ENCODE data around the gene RIPOR1. TPM values are rescaled to one million over a fixed set of nuclear protein-coding genes. Genes with fewer than 3 reads are reported as not detected.
"Not testable (repeated sequence)": the region's sequence is repeated elsewhere in the genome, so short reads cannot be mapped to it uniquely, and the experiment has no call there.

The RIPOR1 gene
- total RNA-seq, 1 experiment from 2014 or later, result 9.0 TPM

DNA sequence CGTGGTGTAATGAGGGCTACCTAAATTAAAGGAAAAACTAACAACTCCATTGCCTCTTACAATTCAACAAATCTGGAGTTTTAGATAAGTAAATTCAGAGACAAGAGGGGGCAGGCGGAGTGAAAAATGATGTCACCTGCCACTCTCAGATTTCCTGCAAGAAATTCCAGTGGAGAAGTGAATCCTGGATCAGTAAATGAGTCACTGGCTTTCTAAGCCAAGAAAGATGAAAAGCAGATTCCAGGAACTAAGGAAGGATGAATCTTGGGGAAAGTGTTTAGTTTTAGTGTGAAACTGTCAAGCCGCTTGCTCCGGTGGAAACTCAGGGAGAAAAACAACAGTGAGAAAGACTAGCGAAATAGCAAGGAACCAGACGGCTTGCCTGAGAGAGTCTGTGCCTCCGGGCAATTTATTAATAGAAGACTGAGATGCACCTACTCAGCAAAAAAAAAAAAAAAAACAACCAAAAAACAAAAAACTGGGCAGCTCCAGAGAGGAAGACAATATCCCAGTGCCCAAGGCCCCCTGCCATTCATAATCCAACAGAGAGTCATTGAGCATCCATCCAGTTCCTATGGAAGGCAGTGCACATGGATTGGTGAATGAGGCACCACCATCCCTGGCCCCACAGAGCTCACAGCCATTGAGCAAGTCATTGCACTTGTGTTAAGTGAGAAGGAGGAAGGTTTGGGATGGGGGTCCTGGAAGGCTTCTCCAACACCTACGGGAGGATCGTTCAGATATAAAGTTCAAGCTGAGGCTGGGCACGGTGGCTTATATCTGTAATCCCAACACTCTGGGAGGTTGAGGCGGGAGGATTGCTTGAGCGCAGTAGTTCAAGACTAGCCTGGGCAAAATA, 12.1 kb upstream of the RIPOR1 start:
- DNase-seq (ENCODE audit: low read depth), result peak; percentile 61

DNA sequence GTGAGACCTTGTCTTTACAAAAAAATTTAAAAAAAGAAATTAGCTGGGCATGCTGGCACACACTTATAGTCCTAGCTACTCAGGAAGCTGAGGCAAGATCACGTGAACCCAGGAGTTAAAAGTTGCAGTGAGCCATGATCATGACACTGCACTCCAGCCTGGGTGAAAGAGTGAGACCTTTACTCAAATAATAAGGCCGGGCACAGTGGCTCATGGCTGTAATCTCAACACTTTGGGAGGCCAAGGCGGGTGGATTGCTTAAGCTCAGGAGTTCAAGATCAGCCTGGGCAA, 11.5 kb upstream of the RIPOR1 start:
- no peak for DNase-seq (ENCODE audit: low read depth)

DNA sequence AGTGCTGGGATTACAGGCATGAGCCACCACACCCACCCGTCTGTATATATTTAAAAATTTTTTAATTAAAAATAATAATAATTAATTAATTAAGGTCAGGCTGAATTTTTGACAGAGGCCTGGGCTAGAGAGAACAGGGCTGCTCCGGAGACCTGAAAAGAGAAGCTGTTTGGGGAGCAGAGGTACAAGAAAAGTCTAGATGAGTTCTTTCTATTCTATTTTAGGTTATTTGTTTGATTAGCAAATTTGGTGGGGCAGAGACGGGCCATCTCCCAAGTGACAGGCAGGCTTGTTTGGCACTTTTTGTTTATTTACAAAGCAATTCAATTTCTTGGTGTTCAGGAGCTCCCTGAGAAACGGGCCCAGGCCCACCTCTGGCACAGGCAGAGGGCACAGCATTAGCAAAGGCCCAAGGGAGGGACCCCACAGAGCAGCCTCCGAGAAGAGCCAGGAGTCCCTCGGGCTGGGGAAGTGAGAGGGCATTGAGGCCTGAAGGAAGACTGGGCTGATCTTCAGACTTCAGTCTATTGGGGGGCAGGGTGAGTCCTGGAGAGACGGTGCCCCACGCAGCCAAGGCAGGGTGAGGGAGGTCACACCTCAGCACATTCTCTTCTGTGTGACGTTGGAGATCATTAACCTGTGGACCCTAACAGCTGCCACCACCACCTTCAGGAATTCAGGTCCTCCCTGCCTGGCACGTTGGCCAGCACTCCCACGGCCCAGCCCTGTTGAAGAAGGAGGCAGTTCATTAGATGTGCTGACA, 10.8 kb upstream of the RIPOR1 start:
- DNase-seq (ENCODE audit: low read depth), result no peak

DNA sequence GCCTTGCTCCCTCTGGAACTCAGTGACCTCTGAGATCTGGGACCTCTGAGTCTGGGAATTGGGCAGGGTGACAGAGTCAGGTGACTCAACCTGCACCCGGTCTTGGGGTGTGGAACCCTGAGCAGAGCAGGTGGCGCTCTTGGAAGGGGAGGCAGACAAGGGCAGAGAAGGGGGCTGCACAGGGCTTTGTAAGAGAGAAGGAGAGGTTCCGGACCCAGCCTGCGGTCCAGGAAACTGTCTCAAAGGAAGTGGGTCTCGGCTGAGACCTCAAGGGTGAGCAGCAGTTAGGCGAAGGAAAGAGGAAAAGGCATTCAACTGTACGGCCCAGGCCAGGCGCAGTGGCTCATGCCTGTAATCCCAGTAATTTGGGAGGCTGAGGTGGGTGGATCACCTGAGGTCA, 10.0 kb upstream of the RIPOR1 start:
- DNase-seq (ENCODE audit: low read depth), result no peak

DNA sequence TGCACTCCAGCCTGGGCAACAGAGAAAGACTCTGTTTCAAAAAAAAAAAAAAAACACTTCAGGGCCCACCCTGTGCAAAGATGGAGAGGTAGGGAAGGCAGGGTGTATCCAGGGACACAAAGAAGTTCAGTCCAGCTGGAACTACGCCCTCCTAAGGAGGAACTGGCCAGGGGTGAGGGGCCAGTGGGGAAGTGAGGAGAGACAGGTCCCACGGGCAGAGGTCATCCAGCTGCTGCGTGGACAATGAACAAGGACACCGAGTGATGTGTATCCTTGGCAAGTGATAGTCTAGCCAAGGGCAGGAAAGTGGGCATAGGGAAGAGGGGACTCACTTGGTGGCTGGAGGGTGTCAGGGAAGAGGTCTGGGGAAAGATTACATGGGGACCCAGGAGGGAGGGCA, 9.4 kb upstream of the RIPOR1 start:
- no peak for DNase-seq (ENCODE audit: low read depth)

DNA sequence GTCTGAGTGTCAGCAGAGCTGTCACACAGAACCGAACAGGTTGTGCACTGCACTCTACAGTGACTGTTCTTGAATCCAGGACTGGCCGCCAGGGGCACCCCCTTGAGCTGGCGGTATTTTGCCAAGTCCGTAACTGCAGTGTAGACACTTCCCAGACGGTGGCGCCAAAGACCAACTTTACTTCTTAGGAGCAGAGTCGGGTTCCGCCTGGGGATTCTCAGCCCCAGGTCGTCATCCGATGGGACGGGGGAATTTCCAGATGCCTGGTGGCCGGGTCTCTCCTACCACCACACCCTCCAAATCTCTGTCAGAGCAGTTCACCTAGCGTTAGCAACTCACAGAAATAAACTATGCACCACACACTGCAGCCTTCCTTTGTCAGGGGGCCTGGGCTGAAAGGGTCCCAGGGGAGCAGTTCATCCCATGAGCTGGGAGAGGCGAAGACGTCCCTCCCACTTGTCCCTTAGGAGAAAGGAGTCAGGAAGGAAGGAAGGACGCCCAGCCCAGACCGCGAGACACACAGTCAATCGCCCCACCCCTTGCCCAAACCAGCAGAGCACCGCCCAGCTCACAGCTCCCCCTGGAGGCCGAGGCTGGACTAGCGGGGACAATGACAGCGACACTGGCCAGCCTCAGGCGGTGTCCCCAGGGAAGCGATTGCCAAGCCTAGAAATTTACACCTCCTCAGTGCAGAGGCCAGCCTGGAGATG, 7.4 kb upstream of the RIPOR1 start:
- DNase-seq (ENCODE audit: low read depth), result peak; percentile 92

DNA sequence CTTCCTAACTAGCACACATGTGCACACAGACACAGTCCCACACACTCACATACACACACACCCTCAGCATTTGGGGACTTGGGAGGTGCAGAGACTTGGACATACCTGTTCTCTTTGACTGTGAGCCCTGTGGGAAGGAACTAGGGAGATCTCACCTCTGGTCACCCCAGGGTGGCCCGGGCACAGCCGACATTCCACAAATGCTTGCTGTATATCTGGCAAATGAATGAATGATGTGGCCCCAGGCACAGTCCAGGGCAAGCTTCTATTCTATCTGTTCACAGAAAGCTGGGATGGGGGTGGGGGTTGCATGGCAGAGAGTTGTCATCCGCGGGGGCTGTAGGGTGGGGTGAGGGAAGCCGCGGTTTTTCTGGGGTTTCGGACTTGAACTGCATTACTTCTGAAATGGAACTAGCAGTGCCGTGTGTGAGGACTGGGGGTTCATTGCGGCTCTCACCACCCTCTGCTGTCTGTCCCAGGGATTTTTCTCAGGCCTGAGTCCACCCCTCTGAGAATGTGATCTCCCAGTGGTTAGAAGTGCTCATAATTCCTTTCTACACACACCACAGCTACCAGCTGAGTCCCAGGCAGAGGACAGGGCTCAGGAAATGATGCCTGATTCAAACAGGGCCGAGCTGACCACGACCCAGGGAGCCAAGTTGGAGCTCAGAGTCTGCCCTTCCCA, 3.3 kb upstream of the RIPOR1 start:
- DNase-seq (ENCODE audit: low read depth), result peak; percentile 44

DNA sequence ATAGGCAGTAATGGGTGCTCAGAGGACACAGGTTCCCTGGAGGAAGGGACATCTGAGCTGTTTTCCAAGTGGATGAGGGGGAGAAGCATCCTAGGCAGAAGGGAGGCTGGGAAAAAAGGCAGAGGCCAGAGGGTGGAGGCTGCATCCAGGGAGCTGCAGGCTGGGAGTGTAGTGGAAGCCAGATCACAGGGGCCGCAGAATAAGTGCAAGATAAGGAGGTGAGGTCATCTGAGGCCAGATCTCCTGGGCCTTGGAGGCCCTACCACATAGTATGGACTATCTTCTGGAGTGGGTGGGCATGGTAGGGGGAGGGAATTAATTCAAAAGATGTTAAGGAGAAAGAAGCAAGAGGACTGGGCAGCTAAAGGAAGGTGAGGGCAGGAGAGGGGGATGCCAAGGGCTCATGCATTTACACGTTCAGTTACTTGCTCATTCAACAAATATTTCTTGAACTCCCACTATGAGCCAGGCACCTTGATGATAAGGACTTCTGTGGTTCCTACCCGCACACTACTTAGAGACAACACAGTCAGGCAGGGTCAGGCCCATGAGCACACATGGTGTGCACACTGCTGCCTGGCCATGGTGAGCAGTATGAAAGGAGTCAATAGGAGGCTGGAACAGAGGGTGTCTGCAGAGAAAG, 2.4 kb upstream of the RIPOR1 start:
- no peak for DNase-seq (ENCODE audit: low read depth)

DNA sequence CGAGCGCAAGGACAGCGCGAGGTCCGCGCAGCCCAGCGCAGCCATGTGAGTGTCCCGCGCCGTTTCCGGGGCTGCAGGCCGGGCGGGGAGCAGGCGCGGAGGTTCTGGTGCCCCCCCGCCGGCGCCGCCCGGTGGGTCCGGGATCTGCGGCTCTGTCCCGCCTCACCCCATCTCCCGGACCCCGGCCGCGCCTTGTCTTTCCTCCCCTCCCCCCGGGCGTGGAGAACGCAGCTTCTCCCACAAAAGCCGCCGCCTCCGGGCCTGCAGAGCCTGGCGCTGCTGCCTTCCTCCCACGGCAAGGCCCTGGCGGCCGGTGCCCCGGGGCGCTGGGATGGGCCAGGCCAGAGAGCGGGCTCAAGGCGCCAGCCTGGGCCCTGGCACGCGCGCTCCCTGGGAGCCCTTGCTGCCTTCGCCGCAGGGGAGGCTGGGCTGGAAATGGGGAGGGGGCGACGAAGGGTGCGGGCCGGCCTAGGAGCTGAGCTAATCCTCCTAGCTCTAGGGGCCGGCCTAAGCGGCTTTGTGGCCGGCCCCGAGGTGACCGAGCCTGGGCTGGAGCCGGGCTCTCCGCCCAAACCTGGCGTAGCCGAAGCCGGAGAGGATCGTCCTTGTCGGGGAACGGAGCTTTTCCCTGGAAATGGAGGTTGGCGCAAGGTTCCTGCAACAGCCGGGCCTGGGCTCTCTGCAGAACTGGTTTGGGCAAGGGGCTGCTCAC, 397 bp downstream of the RIPOR1 start:
- DNase-seq (ENCODE audit: low read depth), result peak; percentile 63

DNA sequence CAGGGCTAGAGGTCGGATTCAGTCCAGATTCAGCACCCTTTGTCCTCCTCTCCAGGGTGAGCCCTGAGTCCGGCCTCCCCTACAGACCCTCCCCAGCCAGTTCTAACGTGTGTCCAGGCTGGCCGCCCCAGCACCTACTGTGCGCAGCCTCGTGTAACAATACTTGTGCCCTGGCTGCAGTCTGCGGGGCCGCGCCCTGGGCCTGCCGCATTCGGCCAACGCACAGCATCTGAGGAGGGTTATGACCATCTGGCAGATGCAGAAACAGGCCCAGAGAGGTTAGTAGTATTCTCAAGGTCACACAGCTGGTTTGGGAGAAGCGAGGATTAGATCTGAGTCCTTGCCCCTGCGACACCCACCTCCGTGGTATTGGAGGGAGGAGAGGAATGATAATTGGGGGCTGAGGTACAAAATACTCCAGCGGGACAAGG, 968 bp downstream of the RIPOR1 start:
- no peak for DNase-seq (ENCODE audit: low read depth)

DNA sequence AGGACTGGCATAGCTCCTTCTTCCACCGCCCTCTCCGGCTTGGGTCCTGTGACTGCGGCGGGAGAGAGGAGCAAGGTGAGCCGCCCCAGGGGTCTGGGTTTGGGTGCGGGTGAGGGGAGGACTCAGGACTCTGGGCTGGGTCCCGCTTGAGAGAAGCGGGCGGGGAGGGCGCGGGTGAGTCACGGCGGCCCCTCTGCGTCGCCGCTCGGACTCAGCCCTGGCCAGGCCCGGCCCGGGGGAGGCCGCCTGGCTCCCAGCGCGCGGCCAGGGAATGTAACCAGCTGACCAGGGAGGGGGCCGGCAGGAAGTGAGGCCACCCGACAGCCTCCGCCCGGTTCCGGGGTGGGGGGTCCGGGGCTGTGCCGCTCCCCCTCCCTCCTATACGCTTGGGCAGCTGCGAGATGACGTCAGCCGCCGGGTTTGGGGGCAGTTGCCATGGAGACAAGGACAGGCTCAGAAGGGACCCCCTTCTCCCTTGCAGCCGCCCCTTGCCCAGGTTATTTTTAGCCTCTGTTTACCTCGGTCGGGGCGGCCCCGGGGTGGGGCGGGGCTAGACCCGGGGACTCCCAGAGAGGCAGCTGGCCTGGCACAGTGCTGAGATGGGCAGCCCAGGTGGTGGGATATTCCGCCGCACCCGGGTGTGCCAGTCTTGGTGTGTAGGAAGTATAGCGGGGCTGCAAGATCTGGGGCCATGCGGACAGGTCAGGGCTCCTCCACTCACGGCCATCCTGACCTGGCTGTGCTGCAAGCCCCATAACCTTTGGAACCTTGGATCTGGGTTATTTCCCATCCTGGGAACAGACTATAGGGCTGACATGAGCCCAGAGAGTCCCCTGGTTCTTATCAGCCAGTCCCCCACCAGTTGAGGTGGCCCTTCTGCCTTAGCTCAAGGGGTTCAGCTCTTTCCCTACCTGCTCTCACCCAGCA, 1.6 kb downstream of the RIPOR1 start:
- peak; percentile 79 for DNase-seq (ENCODE audit: low read depth)

DNA sequence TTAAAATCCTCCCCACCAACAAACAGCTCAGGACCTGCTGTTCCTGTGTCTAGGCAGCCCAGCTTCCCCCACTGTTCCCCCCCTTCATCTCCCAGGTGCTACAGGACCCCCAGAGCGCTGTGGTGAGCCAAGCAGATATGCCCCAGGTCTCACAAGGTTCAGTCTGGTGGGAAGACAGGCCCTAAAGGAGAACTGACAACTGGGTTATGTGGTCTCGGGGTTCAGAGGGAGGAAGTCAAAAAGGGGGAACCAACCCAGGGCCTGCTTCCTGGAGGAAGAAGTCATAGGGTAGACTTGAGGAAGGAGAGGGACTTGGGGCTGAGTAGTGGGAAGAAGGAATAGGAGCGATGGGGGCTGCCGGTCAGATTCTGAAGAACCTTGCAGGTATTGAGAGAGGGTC, 2.6 kb downstream of the RIPOR1 start:
- no peak for DNase-seq (ENCODE audit: low read depth)

DNA sequence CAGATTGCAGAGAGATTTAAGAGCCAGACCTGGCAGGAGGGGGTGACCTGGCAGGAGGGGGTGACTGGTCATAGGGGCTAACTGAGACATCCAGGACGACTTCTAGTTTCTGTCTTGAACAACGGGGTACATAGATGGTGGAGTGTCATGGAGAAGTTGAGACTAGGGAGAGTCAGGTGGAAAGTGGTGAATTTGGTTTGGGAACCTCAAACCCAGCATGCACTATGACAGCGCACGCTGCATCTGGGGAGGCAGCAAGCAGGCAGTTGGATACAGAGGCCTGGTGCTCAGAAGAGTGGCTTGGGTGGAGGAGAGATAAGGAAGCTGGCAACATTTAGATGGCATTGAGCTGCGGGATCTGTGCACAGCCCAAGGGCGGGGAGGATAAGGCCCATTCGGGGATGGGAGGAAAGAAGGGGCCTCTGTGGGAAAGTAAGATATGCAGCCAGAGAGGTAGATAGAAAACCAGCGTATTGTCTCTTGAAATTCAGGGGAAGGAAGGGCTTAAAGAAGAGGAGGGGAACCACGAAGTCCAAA, 4.5 kb downstream of the RIPOR1 start:
- no peak for DNase-seq (ENCODE audit: low read depth)

DNA sequence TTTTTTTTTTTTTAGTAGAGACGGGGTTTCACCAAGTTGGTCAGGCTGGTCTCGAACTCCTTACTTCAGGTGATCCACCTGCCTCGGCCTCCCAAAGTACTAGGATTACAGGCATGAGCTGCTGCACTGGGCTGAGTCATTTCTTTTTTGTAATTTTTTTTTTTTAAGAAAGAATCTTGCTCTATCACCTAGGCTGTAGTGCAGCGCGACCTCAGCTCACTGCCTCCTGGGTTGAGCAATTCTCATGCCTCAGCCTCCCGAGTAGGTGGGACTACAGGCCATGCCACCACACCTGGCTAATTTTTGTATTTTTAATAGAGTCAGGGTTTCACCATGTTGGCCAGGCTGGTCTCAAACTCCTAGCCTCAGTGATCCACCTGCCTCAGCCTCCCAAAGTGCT, 5.4 kb downstream of the RIPOR1 start:
- DNase-seq (ENCODE audit: low read depth), result not testable (repeated sequence)

DNA sequence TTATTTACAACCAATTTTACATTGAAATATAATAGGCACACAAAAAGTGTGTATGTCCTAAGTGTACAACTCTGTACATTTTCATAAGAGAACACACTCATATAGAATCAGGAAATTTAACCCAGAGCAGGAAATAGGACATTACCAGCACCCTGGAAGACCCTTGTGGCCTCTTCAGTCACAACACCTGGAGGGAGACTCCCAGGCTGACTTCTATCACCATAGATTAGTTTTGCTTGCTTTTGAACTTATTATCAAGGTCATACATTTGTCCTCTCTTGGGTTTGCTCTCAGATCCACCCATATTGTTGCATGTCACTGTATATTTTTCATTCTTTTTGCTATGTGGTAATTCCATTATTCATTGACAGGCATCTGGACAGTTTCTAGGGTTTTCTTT, 5.8 kb downstream of the RIPOR1 start:
- no peak for DNase-seq (ENCODE audit: low read depth)

DNA sequence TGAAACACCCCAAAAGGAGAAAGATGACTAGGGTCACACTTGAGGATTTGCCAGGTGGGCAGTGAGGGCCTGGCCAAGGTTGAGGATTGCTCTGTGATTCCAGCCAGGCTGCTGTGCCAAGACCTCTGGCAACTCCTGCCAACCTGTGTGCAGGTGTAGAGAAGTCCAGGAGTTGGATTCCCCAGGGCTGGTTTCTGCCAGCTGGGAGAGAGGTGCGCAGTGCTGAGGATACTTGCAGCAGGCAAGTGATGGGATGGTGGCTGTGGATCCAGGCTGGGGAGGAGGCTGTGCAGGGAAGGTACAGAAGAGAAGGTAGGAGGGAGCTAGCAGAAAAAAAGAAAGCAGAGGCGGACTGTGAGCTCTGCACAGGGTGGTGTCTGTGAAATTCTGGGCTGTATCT, 6.6 kb downstream of the RIPOR1 start:
- no peak for DNase-seq (ENCODE audit: low read depth)

DNA sequence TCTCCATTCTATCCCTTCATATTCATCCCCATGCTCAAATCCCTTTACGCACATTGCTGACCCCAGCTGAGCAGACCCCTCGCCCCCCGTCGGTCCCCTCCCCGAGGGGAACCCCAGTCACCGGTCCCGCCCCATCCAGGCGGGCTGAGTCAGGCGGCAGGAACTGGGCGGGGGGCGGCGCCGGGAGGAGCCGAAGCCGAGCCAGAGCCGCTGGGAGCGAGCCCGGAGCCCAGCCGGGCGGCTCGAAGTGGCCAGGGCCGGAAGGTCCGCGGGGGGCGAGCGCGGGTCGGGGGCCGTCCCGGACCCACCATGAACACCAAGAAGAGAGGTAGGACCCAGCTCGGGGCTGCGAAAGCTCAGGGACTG, 8.6 kb downstream of the RIPOR1 start:
- no peak for DNase-seq (ENCODE audit: low read depth)

DNA sequence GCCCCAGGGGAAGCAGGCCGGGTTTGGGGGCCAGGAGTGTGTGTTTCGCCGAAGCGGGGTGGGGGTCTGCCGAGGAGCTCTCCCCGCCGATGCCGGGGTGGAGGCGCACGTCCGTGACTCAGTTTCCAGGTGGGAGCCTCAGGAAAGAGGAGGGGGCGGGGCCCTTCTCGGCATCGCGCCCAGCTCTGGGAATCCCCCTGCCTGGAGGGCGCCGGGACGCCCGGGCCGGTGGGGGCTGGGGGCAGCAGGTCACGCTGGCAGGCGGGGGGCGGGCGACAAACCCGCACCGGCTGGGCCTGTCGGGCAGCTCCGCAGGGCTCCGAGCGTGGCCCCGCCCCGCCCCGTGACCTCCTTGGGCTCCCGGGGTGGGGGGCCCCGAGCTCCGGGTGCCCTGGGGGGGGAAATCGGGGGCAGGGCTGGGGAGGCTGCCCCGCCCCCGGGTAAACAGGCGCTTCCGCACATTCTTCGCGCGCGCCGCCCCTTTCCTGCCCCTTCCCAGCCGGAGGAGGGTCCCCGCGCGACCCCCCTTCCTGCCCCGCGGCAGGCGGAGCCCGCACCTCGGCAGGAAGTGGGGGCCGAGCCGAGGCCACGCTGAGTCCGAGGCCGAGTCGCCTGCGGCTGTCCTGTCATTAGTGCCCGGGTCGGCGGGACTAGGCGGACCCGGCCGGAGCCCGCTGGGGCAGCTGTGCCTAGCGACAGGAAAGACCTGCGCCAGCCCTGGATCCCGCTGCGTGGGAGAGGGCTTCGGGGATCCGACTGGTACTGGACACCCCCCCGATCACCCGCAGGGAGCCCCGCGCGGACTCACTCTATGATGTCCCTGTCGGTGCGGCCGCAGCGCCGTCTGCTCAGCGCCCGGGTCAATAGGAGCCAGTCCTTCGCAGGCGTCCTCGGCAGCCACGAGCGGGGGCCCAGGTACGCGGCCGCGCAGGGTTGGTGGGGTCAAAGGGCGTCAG, 9.3 kb downstream of the RIPOR1 start:
- DNase-seq (ENCODE audit: low read depth), result no peak
